Fibroblast of lung (primary cell): Measurements from ENCODE around the gene ARRB1. TPM values are rescaled to one million over a fixed set of nuclear protein-coding genes. Genes with fewer than 3 reads are reported as not detected.
"Not testable (repeated sequence)": the region's sequence is repeated elsewhere in the genome, so short reads cannot be mapped to it uniquely, and the experiment has no call there.

Experiments used
- DNase-seq, 2 donors: peaks; one replicate each; pipeline versions ENCODE4 v3.0.0 to v3.0.0-alpha.2; 2010; ENCODE audit warnings: low read depth in 2 of 2
- H2AFZ ChIP-seq: 2 replicates; pipeline ENCODE4 v1.5.1; 2012; ENCODE audit warnings: low read length, control low read depth, inconsistent platforms
- H3K27ac ChIP-seq: 2 replicates; pipeline ENCODE4 v1.5.1; 2011; ENCODE audit warnings: low read length, control low read depth; ENCODE audit not compliant: insufficient read depth
- H3K27me3 ChIP-seq: 2 replicates; pipeline ENCODE4 v1.5.1; 2011; ENCODE audit warnings: mild to moderate bottlenecking, low read length; ENCODE audit not compliant: control insufficient read depth, insufficient read depth
- H3K36me3 ChIP-seq: 2 replicates; pipeline ENCODE4 v1.5.1; 2011; ENCODE audit warnings: low read length; ENCODE audit not compliant: control insufficient read depth, insufficient read depth
- H3K4me1 ChIP-seq: 2 replicates; pipeline ENCODE4 v1.5.1; 2011; ENCODE audit warnings: low read length; ENCODE audit not compliant: control insufficient read depth, insufficient read depth; ENCODE audit errors: extremely low read depth
- H3K4me2 ChIP-seq: 2 replicates; pipeline ENCODE4 v1.5.1; 2011; ENCODE audit warnings: low read length, control low read depth; ENCODE audit not compliant: insufficient read depth; ENCODE audit errors: extremely low read depth
- H3K4me3 ChIP-seq, 4 experiments: fragments of 200-600 bp in 1 of 4; sonication (generic) in 1 of 4; replicated peaks in 1 of 4; 2 replicates each; pipeline ENCODE4 v1.5.1; 2011 to 2016; ENCODE audit warnings: low read length in 4 of 4, low read depth in 3 of 4, mild to moderate bottlenecking in 3 of 4, control low read depth in 2 of 4, inconsistent platforms in 1 of 4, mixed read lengths in 1 of 4; ENCODE audit not compliant: insufficient read depth in 1 of 4; ENCODE audit errors: control extremely low read depth in 1 of 4
- H3K79me2 ChIP-seq: 2 replicates; pipeline ENCODE4 v1.5.1; 2012; ENCODE audit warnings: mild to moderate bottlenecking, low read length, inconsistent platforms; ENCODE audit not compliant: control insufficient read depth, insufficient read depth
- H3K9ac ChIP-seq: 2 replicates; pipeline ENCODE4 v1.5.1; 2011; ENCODE audit warnings: mild to moderate bottlenecking, low read length, control low read depth; ENCODE audit not compliant: insufficient read depth
- H3K9me3 ChIP-seq: 2 replicates; pipeline ENCODE4 v1.5.1; 2012; ENCODE audit warnings: low read depth, low read length; ENCODE audit not compliant: control insufficient read depth, insufficient read depth
- H4K20me1 ChIP-seq: 2 replicates; pipeline ENCODE4 v1.5.1; 2011; ENCODE audit warnings: low read length; ENCODE audit not compliant: control insufficient read depth, insufficient read depth; ENCODE audit errors: extremely low read depth
- CTCF ChIP-seq, 2 donors: IDR thresholded peaks in 1 of 2; conservative IDR thresholded peaks in 1 of 2; 1 replicate in 1 of 2; 2 replicates in 1 of 2; pipeline ENCODE4 v1.5.1; 2011 to 2012; ENCODE audit warnings: low read length in 2 of 2, control low read depth in 1 of 2, inconsistent platforms in 1 of 2, low read depth in 1 of 2, mild to moderate bottlenecking in 1 of 2
- EZH2 ChIP-seq: IDR thresholded peaks from 2 replicates; pipeline ENCODE4 v1.5.1; 2012; ENCODE audit warnings: low read length, control low read depth, mild to moderate bottlenecking; ENCODE audit errors: missing control alignments
- polyA plus RNA-seq, 2 donors: library from polyadenylated mRNA; depleted of rRNA in 1 of 2; stranded (reverse) in 1 of 2; unstranded in 1 of 2; fragments of >200 nt; gene quantifications; 2 replicates each; pipeline ENCODE4 v1.2.1, GENCODE V29; 2011 to 2012; ENCODE audit warnings: missing spikeins in 1 of 2
- total RNA-seq: library from RNA; depleted of rRNA; stranded (reverse); fragments of >200 nt; gene quantifications from 2 replicates; pipeline ENCODE4 v1.2.1, GENCODE V29; 2014

Gene ARRB1
- total and polyA plus RNA-seq, 2 donors (not counting 1 experiment from before 2014, with no cell fraction given), result 4.3 to 18.9 TPM

- H3K79me2 ChIP-seq, result no peaks in the 10 kb centered on the region
- no peaks in the 10 kb centered on the region for H3K4me1 ChIP-seq
- peaks cover 3% of the 10 kb centered on the region for H3K27me3 ChIP-seq
- no peaks in the 10 kb centered on the region for H3K36me3 ChIP-seq
- no peaks in the 10 kb centered on the region for H4K20me1 ChIP-seq
- H2AFZ ChIP-seq, result no peak overlapping the region
- H3K9me3 ChIP-seq, result no peaks in the 10 kb centered on the region
- H3K4me2 ChIP-seq, result no peak overlapping the region
- DNase-seq, result no peak
- H3K9ac ChIP-seq, result no peak overlapping the region
- TF ChIP-seq EZH2 (no peak), CTCF (conservative IDR thresholded peaks at IDR 0.05 in 1 of 2, IDR thresholded peaks at IDR 0.05 in 1 of 2; ENCODE audit: low read depth in 1 of 2, low read length in 2 of 2) (no peak)
- H3K27ac ChIP-seq, result no peak overlapping the region
- H3K4me3 ChIP-seq, result no peak overlapping the region
Measured at GRCh38 chr11:75373201-75373600, 21.7 kb upstream of the ARRB1 start.

- TF ChIP-seq EZH2 (no peak), CTCF (conservative IDR thresholded peaks at IDR 0.05 in 1 of 2, IDR thresholded peaks at IDR 0.05 in 1 of 2; ENCODE audit: low read depth in 1 of 2, low read length in 2 of 2) (no peak)
- no peak overlapping the region for H2AFZ ChIP-seq
- H3K27ac ChIP-seq, result no peak overlapping the region
- H4K20me1 ChIP-seq, result no peaks in the 10 kb centered on the region
- no peaks in the 10 kb centered on the region for H3K79me2 ChIP-seq
- no peaks in the 10 kb centered on the region for H3K4me1 ChIP-seq
- peak in 1 of 2 donors; percentile 66 for DNase-seq
- H3K4me3 ChIP-seq, result no peak overlapping the region
- no peaks in the 10 kb centered on the region for H3K9me3 ChIP-seq
- H3K27me3 ChIP-seq, result peaks cover 3% of the 10 kb centered on the region
- no peaks in the 10 kb centered on the region for H3K36me3 ChIP-seq
- no peak overlapping the region for H3K9ac ChIP-seq
- peak overlapping the region; percentile 26 for H3K4me2 ChIP-seq
Measured at GRCh38 chr11:75371949-75372876, 20.8 kb upstream of the ARRB1 start.

GRCh38 chr11:75369560-75370255 is 18.2 kb upstream of the ARRB1 start:
- H3K36me3 ChIP-seq, result no peaks in the 10 kb centered on the region
- no peak overlapping the region for H3K4me2 ChIP-seq
- no peak overlapping the region for H3K27ac ChIP-seq
- H3K79me2 ChIP-seq, result no peaks in the 10 kb centered on the region
- H4K20me1 ChIP-seq, result no peaks in the 10 kb centered on the region
- H3K9ac ChIP-seq, result no peak overlapping the region
- H3K4me1 ChIP-seq, result no peaks in the 10 kb centered on the region
- H3K4me3 ChIP-seq, result no peak overlapping the region
- DNase-seq, result no peak
- TF ChIP-seq EZH2, result no peak
- no peak for TF ChIP-seq CTCF (conservative IDR thresholded peaks at IDR 0.05 in 1 of 2, IDR thresholded peaks at IDR 0.05 in 1 of 2; ENCODE audit: low read depth in 1 of 2, low read length in 2 of 2)
- H2AFZ ChIP-seq, result no peak overlapping the region
- peaks cover 3% of the 10 kb centered on the region for H3K27me3 ChIP-seq
- no peaks in the 10 kb centered on the region for H3K9me3 ChIP-seq

- H3K9me3 ChIP-seq, H3K4me3 ChIP-seq, H3K4me1 ChIP-seq, H3K4me2 ChIP-seq, H3K27ac ChIP-seq, H3K27me3 ChIP-seq, H3K9ac ChIP-seq, DNase-seq, H3K79me2 ChIP-seq, H2AFZ ChIP-seq, H3K36me3 ChIP-seq, H4K20me1 ChIP-seq: not testable (repeated sequence)
Measured at GRCh38 chr11:75366826-75367225, 15.4 kb upstream of the ARRB1 start.
